ENCODE measurements around the gene AIPL1.

The AIPL1 gene

GRCh38 chr17:6408276-6408675 lies 26.6 kb downstream of the AIPL1 start:
- DNase-seq (no peak), ATAC-seq (replicated peaks) (no peak)
- Mint-ChIP-seq H3K4me1 (ENCODE audit: low read depth in 2 of 2) (peaks cover 0 to 5% of the 10 kb centered on the region in 2 donors), H3K36me3 (ENCODE audit: insufficient read depth) (no peaks in the 10 kb centered on the region), H3K27ac (no peak overlapping the region), H3K27me3 (peaks cover 51 to 59% of the 10 kb centered on the region in 2 donors), H3K4me3 (no peak overlapping the region), H3K9me3 (no peaks in the 10 kb centered on the region)

GRCh38 chr17:6402258-6402657 lies 32.7 kb downstream of the AIPL1 start:
- DNase-seq (no peak), ATAC-seq (replicated peaks) (no peak)
- peaks cover 20 to 33% of the 10 kb centered on the region in 2 donors for H3K27me3 Mint-ChIP-seq
- H3K9me3 Mint-ChIP-seq = no peaks in the 10 kb centered on the region
- H3K36me3 Mint-ChIP-seq (ENCODE audit: insufficient read depth) = no peaks in the 10 kb centered on the region
- H3K4me3 Mint-ChIP-seq = no peak overlapping the region
- no peaks in the 10 kb centered on the region for H3K4me1 Mint-ChIP-seq (ENCODE audit: low read depth in 2 of 2)
- no peak overlapping the region for H3K27ac Mint-ChIP-seq

GRCh38 chr17:6398955-6399354 lies 36.0 kb downstream of the AIPL1 start:
- H3K27ac Mint-ChIP-seq = no peak overlapping the region
- peaks cover 28 to 31% of the 10 kb centered on the region in 2 donors for H3K27me3 Mint-ChIP-seq
- no peaks in the 10 kb centered on the region for H3K4me1 Mint-ChIP-seq (ENCODE audit: low read depth in 2 of 2)
- H3K36me3 Mint-ChIP-seq (ENCODE audit: insufficient read depth) = no peaks in the 10 kb centered on the region
- ATAC-seq (replicated peaks) (no peak), DNase-seq (no peak)
- peaks cover 0 to 2% of the 10 kb centered on the region in 2 donors for H3K9me3 Mint-ChIP-seq
- H3K4me3 Mint-ChIP-seq = no peak overlapping the region

- Mint-ChIP-seq H3K27ac (no peak overlapping the region), H3K9me3 (peaks cover 0 to 2% of the 10 kb centered on the region in 2 donors), H3K4me3 (no peak overlapping the region), H3K4me1 (ENCODE audit: low read depth in 2 of 2) (no peaks in the 10 kb centered on the region), H3K27me3 (peaks cover 35 to 45% of the 10 kb centered on the region in 2 donors), H3K36me3 (ENCODE audit: insufficient read depth) (no peaks in the 10 kb centered on the region)
- DNase-seq (no peak), ATAC-seq (replicated peaks) (no peak)
Measured at GRCh38 chr17:6394055-6394606, 40.8 kb downstream of the AIPL1 start.

DNA sequence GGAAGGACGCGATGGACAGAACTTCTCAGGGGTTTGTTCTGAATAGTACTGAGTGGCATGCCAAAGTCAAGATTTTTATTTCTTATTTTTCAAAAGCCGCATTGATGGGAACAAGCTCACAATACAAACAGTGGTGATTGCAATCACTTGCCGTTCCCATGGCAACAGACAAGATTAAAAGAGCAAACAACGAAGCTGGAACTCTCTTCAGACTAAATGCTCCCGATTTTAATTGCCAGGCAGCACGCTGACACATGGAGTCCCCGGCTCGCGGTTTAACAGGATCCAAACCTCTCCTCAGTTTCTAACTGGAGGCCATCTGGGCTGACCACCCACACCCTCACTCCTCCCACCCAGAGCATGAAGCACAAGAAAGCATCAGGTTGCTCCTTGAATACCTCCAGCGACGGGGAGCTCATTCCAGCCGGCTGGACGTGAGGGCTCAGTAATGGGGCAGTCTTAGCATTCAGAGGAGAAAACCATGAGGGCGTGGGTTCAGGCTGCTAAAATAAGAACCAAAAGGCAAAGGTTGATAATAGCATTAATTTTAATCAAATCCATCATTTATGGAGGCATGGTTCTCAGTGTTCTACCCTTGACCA lies 41.5 kb downstream of the AIPL1 start:
- Mint-ChIP-seq H3K36me3 (ENCODE audit: insufficient read depth) (no peaks in the 10 kb centered on the region), H3K4me1 (ENCODE audit: low read depth in 2 of 2) (no peaks in the 10 kb centered on the region), H3K4me3 (no peak overlapping the region), H3K27ac (no peak overlapping the region), H3K9me3 (peaks cover 0 to 2% of the 10 kb centered on the region in 2 donors), H3K27me3 (peaks cover 35 to 45% of the 10 kb centered on the region in 2 donors)
- DNase-seq = no peak
- ATAC-seq (replicated peaks) = no peak

DNA sequence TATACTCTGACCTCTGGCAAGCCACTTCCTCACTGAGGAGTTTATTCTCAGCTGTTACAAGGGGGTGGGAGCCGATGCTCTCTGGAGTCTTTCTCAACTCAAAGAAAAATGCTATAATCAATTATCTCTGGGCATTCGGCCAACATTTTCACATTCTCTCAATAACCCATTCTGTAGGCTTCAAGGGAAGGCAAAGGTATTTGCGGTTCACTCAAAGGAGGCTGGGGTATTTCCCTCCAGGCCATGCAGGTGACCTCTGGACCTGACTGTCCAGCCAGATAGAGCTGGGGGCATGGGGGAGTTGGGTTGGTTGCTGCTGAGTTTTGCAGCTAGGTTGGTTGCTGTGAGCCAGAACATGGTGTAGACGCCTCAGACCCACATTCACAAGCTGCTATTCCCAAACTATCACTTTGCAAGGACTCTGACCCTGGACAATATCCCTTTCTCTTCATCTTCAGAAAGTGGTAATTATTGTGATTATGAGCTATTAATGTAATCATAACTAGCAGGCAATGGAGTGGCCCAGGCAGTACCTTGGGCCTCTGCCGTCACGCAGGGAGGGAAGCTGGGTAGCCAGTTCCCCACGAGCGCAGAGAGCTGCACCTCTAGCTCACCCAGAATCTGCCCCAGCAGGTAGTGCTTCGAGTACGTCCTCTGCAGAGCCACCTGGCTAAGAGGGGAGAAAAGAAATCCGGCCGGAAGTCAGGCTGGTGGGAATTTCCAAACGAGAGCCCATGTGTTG lies 42.1 kb downstream of the AIPL1 start:
- Mint-ChIP-seq H3K4me3 (no peak overlapping the region), H3K9me3 (peaks cover 0 to 2% of the 10 kb centered on the region in 2 donors), H3K27me3 (peaks cover 35 to 45% of the 10 kb centered on the region in 2 donors), H3K36me3 (ENCODE audit: insufficient read depth) (no peaks in the 10 kb centered on the region), H3K4me1 (ENCODE audit: low read depth in 2 of 2) (no peaks in the 10 kb centered on the region), H3K27ac (no peak overlapping the region)
- no peak for DNase-seq
- no peak for ATAC-seq (replicated peaks)

- H3K27ac Mint-ChIP-seq = no peak overlapping the region
- ATAC-seq (replicated peaks) (no peak), DNase-seq (no peak)
- no peaks in the 10 kb centered on the region for H3K36me3 Mint-ChIP-seq (ENCODE audit: insufficient read depth)
- H3K4me1 Mint-ChIP-seq (ENCODE audit: low read depth in 2 of 2) = no peaks in the 10 kb centered on the region
- peaks cover 24 to 25% of the 10 kb centered on the region in 2 donors for H3K27me3 Mint-ChIP-seq
- no peak overlapping the region for H3K4me3 Mint-ChIP-seq
- H3K9me3 Mint-ChIP-seq = no peaks in the 10 kb centered on the region
Measured at GRCh38 chr17:6388416-6388815, 46.5 kb downstream of the AIPL1 start.

DNA sequence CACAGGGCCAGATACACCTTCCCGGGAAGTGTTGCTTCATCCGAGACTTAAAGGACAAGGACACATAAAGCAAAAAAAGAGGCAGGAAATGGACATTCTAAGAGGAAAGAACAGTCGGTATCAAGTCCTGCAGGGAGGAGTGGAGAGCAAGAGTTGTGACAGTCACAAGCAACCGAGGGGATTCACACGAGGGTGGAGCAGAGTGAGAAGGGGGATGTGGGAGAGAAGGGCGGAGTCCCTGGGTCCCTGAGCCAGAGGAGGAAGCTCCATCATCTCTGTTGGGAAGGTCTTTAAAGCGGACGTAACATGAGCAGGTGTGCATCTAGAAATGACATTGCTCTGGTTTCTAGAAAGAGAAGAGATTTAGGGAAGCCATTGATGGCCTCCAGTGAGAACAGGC lies 47.1 kb downstream of the AIPL1 start:
- Mint-ChIP-seq H3K27me3 (peaks cover 25 to 27% of the 10 kb centered on the region in 2 donors), H3K36me3 (ENCODE audit: insufficient read depth) (no peaks in the 10 kb centered on the region), H3K27ac (no peak overlapping the region), H3K4me3 (no peak overlapping the region), H3K4me1 (ENCODE audit: low read depth in 2 of 2) (no peaks in the 10 kb centered on the region), H3K9me3 (no peaks in the 10 kb centered on the region)
- no peak for ATAC-seq (replicated peaks)
- DNase-seq = no peak

DNA sequence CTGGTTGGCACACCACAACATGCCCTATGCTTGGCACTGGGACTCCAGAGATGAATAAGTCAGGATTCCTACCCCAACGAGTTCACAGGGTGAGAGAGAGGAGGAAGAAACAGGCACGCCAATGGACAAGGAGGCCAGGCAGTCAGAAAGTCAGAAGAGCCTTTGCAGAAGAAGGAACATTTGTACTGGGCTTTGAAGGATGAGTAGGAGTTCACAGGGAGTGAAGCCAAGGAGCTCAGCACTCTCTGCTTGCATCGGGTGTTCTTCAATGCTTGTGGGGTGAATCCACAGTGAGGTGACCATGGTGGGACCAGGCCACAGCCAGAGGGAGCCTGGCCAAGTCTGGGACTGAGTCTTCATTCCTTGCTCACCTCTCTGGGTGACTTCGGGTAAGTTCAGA lies 47.5 kb downstream of the AIPL1 start:
- Mint-ChIP-seq H3K4me1 (ENCODE audit: low read depth in 2 of 2) (no peaks in the 10 kb centered on the region), H3K27ac (no peak overlapping the region), H3K36me3 (ENCODE audit: insufficient read depth) (no peaks in the 10 kb centered on the region), H3K4me3 (no peak overlapping the region), H3K9me3 (no peaks in the 10 kb centered on the region), H3K27me3 (peaks cover 25 to 27% of the 10 kb centered on the region in 2 donors)
- ATAC-seq (replicated peaks) (no peak), DNase-seq (no peak)

DNA sequence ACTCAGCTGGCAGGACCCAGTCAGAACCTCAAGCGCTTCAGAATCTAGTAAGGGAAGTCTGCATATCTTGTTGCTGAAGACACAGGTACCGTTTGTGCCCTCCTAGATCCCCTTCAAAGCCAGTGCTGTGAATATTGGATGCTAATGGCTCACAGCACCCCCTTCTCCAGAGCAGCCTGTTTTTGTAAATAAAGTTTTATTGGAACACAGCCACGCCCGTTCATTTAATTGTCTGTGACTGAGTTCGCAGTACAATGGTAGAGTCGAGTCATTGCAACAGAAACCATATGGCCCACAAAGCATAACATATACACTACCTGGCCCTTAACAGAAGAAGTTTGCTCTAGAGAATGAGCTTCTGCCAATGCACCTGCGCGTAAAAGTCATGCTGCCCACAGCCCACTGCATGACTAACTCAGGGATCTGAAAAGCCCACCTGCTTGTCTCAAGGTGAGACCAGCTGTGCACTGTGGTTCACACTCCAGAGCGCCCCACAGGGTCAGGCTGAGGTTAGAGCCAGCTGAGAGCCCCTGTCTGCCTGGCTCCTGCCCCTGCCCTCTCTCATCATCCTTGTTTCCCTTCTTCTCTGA lies 48.8 kb downstream of the AIPL1 start:
- DNase-seq (no peak), ATAC-seq (replicated peaks) (no peak)
- Mint-ChIP-seq H3K9me3 (no peaks in the 10 kb centered on the region), H3K27ac (no peak overlapping the region), H3K4me3 (no peak overlapping the region), H3K4me1 (ENCODE audit: low read depth in 2 of 2) (no peaks in the 10 kb centered on the region), H3K36me3 (ENCODE audit: insufficient read depth) (no peaks in the 10 kb centered on the region), H3K27me3 (peaks cover 36 to 38% of the 10 kb centered on the region in 2 donors)

DNA sequence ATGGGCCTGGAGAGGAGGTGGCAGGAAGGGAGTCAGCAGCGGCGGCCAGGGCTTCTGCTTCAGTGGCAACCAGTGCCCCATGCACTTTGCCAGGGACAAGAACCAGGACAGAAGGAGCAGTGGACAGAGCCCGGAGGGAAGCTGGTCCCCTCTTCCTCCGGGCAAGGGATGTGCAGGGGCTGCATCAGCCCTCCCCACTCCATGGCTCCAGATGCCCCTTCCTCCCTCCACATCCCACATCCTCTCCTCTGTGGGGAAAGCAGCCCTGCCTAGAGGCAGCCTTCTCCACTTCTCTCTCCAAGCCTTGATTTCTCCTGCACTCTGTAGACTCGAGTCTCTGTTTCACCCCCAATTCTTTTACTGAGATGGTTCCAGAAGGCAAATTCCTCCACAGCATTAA lies 50.4 kb downstream of the AIPL1 start:
- Mint-ChIP-seq H3K4me1 (ENCODE audit: low read depth in 2 of 2) (no peaks in the 10 kb centered on the region), H3K27me3 (peaks cover 46 to 47% of the 10 kb centered on the region in 2 donors), H3K9me3 (peaks cover 0 to 2% of the 10 kb centered on the region in 2 donors), H3K36me3 (ENCODE audit: insufficient read depth) (peaks cover 4% of the 10 kb centered on the region), H3K4me3 (no peak overlapping the region), H3K27ac (no peak overlapping the region)
- DNase-seq (no peak), ATAC-seq (replicated peaks) (no peak)

DNA sequence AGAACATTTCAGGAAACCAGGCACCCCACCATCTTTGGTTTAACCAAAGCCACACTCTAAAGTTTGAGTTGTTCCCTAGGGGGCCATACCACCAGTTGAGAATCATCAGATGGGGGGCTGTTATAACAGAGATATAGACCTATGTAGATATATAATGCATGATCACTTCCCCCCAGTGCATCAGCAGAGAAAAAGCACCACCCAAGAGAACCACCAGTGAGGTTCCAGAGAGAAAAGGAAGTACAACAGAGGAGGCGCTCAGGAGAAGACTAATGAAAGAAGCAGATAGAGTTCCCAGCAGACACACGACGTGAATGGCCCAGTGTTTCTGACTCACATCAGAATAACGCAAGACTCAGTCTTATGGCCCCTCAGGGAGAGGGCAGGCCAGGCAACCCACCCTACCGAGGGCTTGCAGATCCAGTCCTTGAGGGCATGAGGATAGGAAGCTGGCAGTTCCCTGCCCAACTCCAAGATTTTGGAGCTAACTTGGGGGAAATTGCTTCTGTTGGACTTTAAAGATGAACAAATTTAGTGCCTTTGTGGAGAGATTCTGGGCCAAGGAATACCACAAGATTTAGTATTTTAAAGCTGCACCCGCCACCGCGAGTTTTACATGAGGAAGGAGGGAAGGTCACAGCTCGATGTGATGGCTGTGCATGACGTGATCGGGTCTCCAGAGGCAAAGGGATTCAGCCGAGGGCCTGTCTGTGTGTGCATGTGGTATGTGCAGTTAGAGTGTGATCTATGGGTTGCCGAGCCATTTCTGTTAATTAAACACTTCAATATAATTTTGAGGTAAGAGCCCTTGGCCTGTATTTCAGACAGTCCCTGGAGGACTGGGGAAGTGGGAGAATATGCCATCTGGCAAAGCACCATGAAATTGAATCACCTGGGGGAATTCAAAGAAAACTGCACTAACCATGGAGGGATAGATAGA lies 53.1 kb downstream of the AIPL1 start:
- no peak for ATAC-seq (replicated peaks)
- H3K27ac Mint-ChIP-seq = no peak overlapping the region
- H3K9me3 Mint-ChIP-seq = peaks cover 2 to 8% of the 10 kb centered on the region in 2 donors

DNA sequence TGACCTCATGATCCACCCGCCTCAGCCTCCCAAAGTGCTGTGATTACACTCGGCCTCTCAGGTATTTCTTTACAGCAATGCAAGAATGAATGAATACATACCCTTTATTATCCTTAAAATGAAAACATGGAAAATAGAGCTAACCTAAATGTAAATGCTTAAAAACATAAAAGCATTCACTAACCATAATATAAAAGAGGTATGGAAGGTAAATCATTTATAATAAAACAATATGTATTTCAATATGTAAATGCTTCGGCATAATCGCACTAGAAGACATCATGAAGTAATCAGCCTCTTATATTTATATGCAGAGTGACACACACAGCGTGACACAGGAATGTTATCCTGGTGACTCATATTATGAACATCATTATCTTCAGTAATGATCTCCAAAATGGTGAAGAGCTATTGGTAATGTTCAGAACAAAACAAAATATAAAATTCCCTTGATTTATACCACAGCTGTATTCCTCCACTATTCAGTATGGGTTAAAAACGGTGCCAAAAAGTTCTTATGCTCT lies 53.9 kb downstream of the AIPL1 start:
- Mint-ChIP-seq H3K4me1 (ENCODE audit: low read depth in 2 of 2) (no peaks in the 10 kb centered on the region), H3K27me3 (peaks cover 56 to 64% of the 10 kb centered on the region in 2 donors), H3K36me3 (ENCODE audit: insufficient read depth) (peaks cover 4% of the 10 kb centered on the region), H3K9me3 (peaks cover 2 to 8% of the 10 kb centered on the region in 2 donors), H3K4me3 (no peak overlapping the region), H3K27ac (no peak overlapping the region)
- no peak for DNase-seq
- ATAC-seq (replicated peaks) = no peak

More for the DNA sequence above, 53.1 kb downstream of the AIPL1 start:
- no peak overlapping the region for H3K4me3 Mint-ChIP-seq
- no peaks in the 10 kb centered on the region for H3K4me1 Mint-ChIP-seq (ENCODE audit: low read depth in 2 of 2)
- no peak for DNase-seq
- H3K27me3 Mint-ChIP-seq = peaks cover 58 to 64% of the 10 kb centered on the region in 2 donors
- peaks cover 4% of the 10 kb centered on the region for H3K36me3 Mint-ChIP-seq (ENCODE audit: insufficient read depth)
